Smooth muscle cell (in vitro differentiated cells): Measurements from ENCODE around the gene RBP7. TPM values are rescaled to one million over a fixed set of nuclear protein-coding genes. Genes with fewer than 3 reads are reported as not detected.
"Not testable (repeated sequence)": the region's sequence is repeated elsewhere in the genome, so short reads cannot be mapped to it uniquely, and the experiment has no call there.

ENCODE experiments used
- DNase-seq: peaks from one replicate; lab custom pipeline; 2025; ENCODE audit not compliant: unreplicated experiment; lab: John Stamatoyannopoulos, UW
- H2AFZ ChIP-seq: fragments of 200-600 bp; sonication (generic); 2 replicates; pipeline ENCODE4 v1.6.0; 2016; ENCODE audit warnings: antibody characterized with exemption, low read depth, mild to moderate bottlenecking
- H3F3A ChIP-seq: fragments of 200-600 bp; sonication (generic); 2 replicates; pipeline ENCODE4 v1.6.0; 2017; ENCODE audit warnings: antibody characterized with exemption, low read depth
- H3K27ac ChIP-seq: fragments of 200-600 bp; sonication (generic); 2 replicates; pipeline ENCODE4 v1.5.1; 2016; ENCODE audit warnings: low read depth, mild to moderate bottlenecking
- H3K27me3 ChIP-seq: fragments of 200-600 bp; sonication (generic); 2 replicates; pipeline ENCODE4 v1.6.1; 2016; ENCODE audit warnings: low read depth, mild to moderate bottlenecking
- H3K36me3 ChIP-seq: fragments of 200-600 bp; sonication (generic); 2 replicates; pipeline ENCODE4 v1.5.1; 2016; ENCODE audit warnings: low read depth
- H3K4me1 ChIP-seq: fragments of 200-600 bp; sonication (generic); 2 replicates; pipeline ENCODE4 v1.5.1; 2016; ENCODE audit warnings: low read depth
- H3K4me2 ChIP-seq: fragments of 200-600 bp; sonication (generic); 2 replicates; pipeline ENCODE4 v1.6.0; 2016; ENCODE audit warnings: mild to moderate bottlenecking
- H3K4me3 ChIP-seq: fragments of 200-600 bp; sonication (generic); 2 replicates; pipeline ENCODE4 v1.5.1; 2016; ENCODE audit warnings: mild to moderate bottlenecking
- H3K79me2 ChIP-seq: fragments of 200-600 bp; sonication (generic); 2 replicates; pipeline ENCODE4 v1.6.0; 2016; ENCODE audit warnings: low read depth, mild to moderate bottlenecking
- H3K9ac ChIP-seq: fragments of 200-600 bp; sonication (generic); 2 replicates; pipeline ENCODE4 v1.6.0; 2016; ENCODE audit warnings: low read depth
- H3K9me3 ChIP-seq: fragments of 200-600 bp; sonication (generic); replicated peaks from 2 replicates; pipeline ENCODE4 v1.5.1; 2016; ENCODE audit warnings: low read depth
- H4K20me1 ChIP-seq: fragments of 200-600 bp; sonication (generic); 2 replicates; pipeline ENCODE4 v1.6.0; 2016; ENCODE audit warnings: low read depth
- CTCF ChIP-seq: fragments of 200-600 bp; sonication (generic); IDR thresholded peaks from 2 replicates; pipeline ENCODE4 v1.5.1; 2017; ENCODE audit warnings: borderline replicate concordance, mild to moderate bottlenecking, antibody characterized with exemption; ENCODE audit not compliant: insufficient read depth, poor library complexity, severe bottlenecking
- WGBS: methylation state at CpG from one replicate; pipeline ENCODE4 v1.1.7; 2016; ENCODE audit warnings: low lambda C conversion rate; 5-methylcytosine and 5-hydroxymethylcytosine counted together
- polyA plus RNA-seq: library from polyadenylated mRNA; unstranded; fragments of >200 nt; fragmentation: Nextera tagmentation; extraction: Ambion mirVana; gene quantifications from 2 replicates; pipeline ENCODE4 v1.2.1, GENCODE V29; 2016
- total RNA-seq: library from RNA; depleted of rRNA; stranded (reverse); fragments of >200 nt; gene quantifications from 2 replicates; pipeline ENCODE4 v1.2.3, GENCODE V29; 2014

Gene RBP7
- total and polyA plus RNA-seq, 2 experiments from 2014 or later = 0.45 TPM; not detected in 1

- H4K20me1 ChIP-seq = no peaks in the 10 kb centered on the region
- 89% methylated on average over 8 of the region's 8 CpGs for WGBS
- H3K27ac ChIP-seq = no peak overlapping the region
- no peaks in the 10 kb centered on the region for H3K79me2 ChIP-seq
- H3K36me3 ChIP-seq = no peaks in the 10 kb centered on the region
- peaks cover 4% of the 10 kb centered on the region for H3K4me1 ChIP-seq
- peaks cover 34% of the 10 kb centered on the region for H3K27me3 ChIP-seq
- H3K4me3 ChIP-seq = no peak overlapping the region
- no peaks in the 10 kb centered on the region for H3K9me3 ChIP-seq
- H3K4me2 ChIP-seq = no peak overlapping the region
- DNase-seq = no peak
- H3F3A ChIP-seq = no peaks in the 10 kb centered on the region
- no peak overlapping the region for H2AFZ ChIP-seq
- no peak overlapping the region for H3K9ac ChIP-seq
- no peak for TF ChIP-seq CTCF
Observed at GRCh38 chr1:10001016-10001665, 4.1 kb downstream of the RBP7 start.

GRCh38 chr1:10005248-10005647 lies 8.2 kb downstream of the RBP7 start:
- not testable (repeated sequence) for H3K4me2 ChIP-seq, H3K79me2 ChIP-seq, H4K20me1 ChIP-seq, H3K9me3 ChIP-seq, H3F3A ChIP-seq, H3K9ac ChIP-seq, H3K27me3 ChIP-seq, DNase-seq, H3K4me1 ChIP-seq, H3K4me3 ChIP-seq, H3K36me3 ChIP-seq, H3K27ac ChIP-seq, H2AFZ ChIP-seq
- 89% methylated on average over 8 of the region's 8 CpGs for WGBS

GRCh38 chr1:10007169-10007568 lies 10.1 kb downstream of the RBP7 start:
- DNase-seq = no peak

GRCh38 chr1:10014016-10014415 lies 17.0 kb downstream of the RBP7 start:
- Histone ChIP-seq H2AFZ (no peak overlapping the region), H3F3A (no peaks in the 10 kb centered on the region), H3K27ac (no peak overlapping the region), H3K36me3 (no peaks in the 10 kb centered on the region), H3K9me3 (no peaks in the 10 kb centered on the region), H3K4me1 (no peaks in the 10 kb centered on the region), H3K9ac (no peak overlapping the region), H3K79me2 (no peaks in the 10 kb centered on the region), H3K4me3 (no peak overlapping the region), H3K4me2 (no peak overlapping the region), H4K20me1 (no peaks in the 10 kb centered on the region), H3K27me3 (no peaks in the 10 kb centered on the region)
- 66% methylated on average over 5 of the region's 5 CpGs for WGBS
- no peak for DNase-seq
- no peak for TF ChIP-seq CTCF

More at GRCh38 chr1:10007169-10007568, 10.1 kb downstream of the RBP7 start:
- Histone ChIP-seq H3K4me2 (no peak overlapping the region), H2AFZ (no peak overlapping the region), H3K9ac (no peak overlapping the region), H3F3A (no peaks in the 10 kb centered on the region), H3K27me3 (no peaks in the 10 kb centered on the region), H3K9me3 (no peaks in the 10 kb centered on the region), H4K20me1 (no peaks in the 10 kb centered on the region), H3K27ac (no peak overlapping the region), H3K4me3 (no peak overlapping the region), H3K79me2 (no peaks in the 10 kb centered on the region), H3K4me1 (no peaks in the 10 kb centered on the region), H3K36me3 (no peaks in the 10 kb centered on the region)
- 85% methylated on average over 4 of the region's 4 CpGs for WGBS
- no peak for TF ChIP-seq CTCF
